Measurements from ENCODE around the gene PTPRN2. TPM values are rescaled to one million over a fixed set of nuclear protein-coding genes. Genes with fewer than 3 reads are reported as not detected.

PTPRN2 gene
- total and polyA plus RNA-seq, 3 experiments from 2014 or later: 0.33 to 1.2 (median 0.42) TPM

DNA sequence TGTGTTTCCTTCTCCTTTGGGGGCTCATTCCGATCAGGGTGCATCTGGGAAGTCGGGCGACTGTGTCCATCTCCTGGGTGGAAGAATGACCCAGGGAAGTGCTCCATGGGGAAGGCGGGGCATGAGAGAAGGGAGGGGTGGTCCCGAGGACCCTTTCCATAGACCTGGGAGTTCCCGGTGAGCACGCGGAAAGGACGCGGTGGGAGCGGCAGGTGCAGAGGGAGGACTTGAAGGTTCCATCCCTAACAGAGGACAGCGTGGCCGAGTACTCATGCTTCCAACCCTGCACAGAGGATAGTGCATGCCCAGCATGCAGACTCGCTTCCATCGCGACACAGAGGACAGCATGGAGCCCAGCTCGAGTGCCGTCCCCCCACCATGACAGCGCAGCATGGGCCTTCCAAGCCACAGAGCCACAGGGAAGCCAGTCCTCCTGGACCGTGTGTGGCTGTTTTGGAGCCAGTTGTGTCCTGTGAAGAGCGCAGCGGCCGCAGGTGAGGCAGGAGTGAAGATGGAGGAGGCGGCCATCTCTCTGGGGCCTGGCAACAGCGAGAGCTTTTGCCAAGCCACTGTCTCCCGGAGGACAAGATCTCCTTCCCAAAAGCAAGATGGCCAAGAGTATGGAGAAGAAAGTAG is 969.4 kb downstream of the PTPRN2 start:
- Mint-ChIP-seq H3K27ac (no peak overlapping the region), H3K4me3 (no peak overlapping the region), H3K9me3 (peaks cover 0 to 3% (median 0%) of the 10 kb centered on the region in 5 donors), H3K27me3 (peaks cover 5 to 15% of the 10 kb centered on the region in 2 donors), H3K4me1 (peaks cover 6 to 11% (median 6%) of the 10 kb centered on the region in 3 donors), H3K36me3 (no peaks in the 10 kb centered on the region)
- Histone ChIP-seq H3K4me3 (ENCODE audit: low read length) (no peak overlapping the region), H3K4me1 (ENCODE audit: insufficient read depth, low read length) (peaks cover 17% of the 10 kb centered on the region), H3K36me3 (ENCODE audit: insufficient read depth, low read length) (no peaks in the 10 kb centered on the region), H3K27ac (ENCODE audit: low read depth, low read length) (no peak overlapping the region), H3K9me3 (ENCODE audit: low read length) (no peaks in the 10 kb centered on the region), H3K27me3 (ENCODE audit: insufficient read depth, low read length, poor library complexity, severe bottlenecking) (no peaks in the 10 kb centered on the region)
- DNase-seq: no peak
- CTCF ChIA-PET: no interaction called here
- POLR2A ChIA-PET: no interaction called here

- H3K4me3 Mint-ChIP-seq: no peak overlapping the region
- DNase-seq: no peak
- Histone ChIP-seq H3K36me3 (ENCODE audit: insufficient read depth, low read length) (no peaks in the 10 kb centered on the region), H3K4me1 (ENCODE audit: insufficient read depth, low read length) (peaks cover 12% of the 10 kb centered on the region), H3K27me3 (ENCODE audit: insufficient read depth, low read length, poor library complexity, severe bottlenecking) (no peaks in the 10 kb centered on the region), H3K9me3 (ENCODE audit: low read length) (no peaks in the 10 kb centered on the region), H3K27ac (ENCODE audit: low read depth, low read length) (no peak overlapping the region), H3K4me3 (ENCODE audit: low read length) (no peak overlapping the region)
- peaks cover 0 to 3% (median 0%) of the 10 kb centered on the region in 5 donors for H3K9me3 Mint-ChIP-seq
- H3K27ac Mint-ChIP-seq: no peak overlapping the region
- no peaks in the 10 kb centered on the region for H3K36me3 Mint-ChIP-seq
- H3K4me1 Mint-ChIP-seq: peaks cover 8 to 14% (median 9%) of the 10 kb centered on the region in 3 donors
- H3K27me3 Mint-ChIP-seq: peaks cover 5 to 13% of the 10 kb centered on the region in 2 donors
- ChIA-PET POLR2A (no interaction called here), CTCF (no interaction called here)
Observed at GRCh38 chr7:157617401-157617800, 970.2 kb downstream of the PTPRN2 start.

DNA sequence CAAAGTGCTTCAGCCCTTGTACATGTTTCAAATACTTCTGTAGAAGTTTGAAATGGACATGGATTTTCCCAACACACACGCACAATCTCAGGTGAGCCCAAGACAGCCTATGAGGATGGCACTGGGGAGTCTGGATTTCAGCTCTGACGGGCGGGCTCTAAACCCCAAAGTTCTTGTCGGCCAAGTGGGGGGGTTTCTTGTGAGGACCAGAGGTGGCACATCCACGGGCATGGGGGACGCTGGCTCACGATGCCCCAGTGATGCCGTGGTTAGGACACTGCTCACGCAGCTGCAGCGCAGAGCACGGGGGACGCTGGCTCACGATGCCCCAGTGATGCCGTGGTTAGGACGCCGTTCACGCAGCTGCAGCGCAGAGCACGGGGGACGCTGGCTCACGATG is 970.7 kb downstream of the PTPRN2 start:
- POLR2A ChIA-PET: no interaction called here
- H3K27ac Mint-ChIP-seq: no peak overlapping the region
- no peak overlapping the region for H3K4me3 Mint-ChIP-seq
- Histone ChIP-seq H3K4me3 (ENCODE audit: low read length) (no peak overlapping the region), H3K27me3 (ENCODE audit: insufficient read depth, low read length, poor library complexity, severe bottlenecking) (no peaks in the 10 kb centered on the region), H3K4me1 (ENCODE audit: insufficient read depth, low read length) (peaks cover 11% of the 10 kb centered on the region), H3K27ac (ENCODE audit: low read depth, low read length) (no peak overlapping the region), H3K9me3 (ENCODE audit: low read length) (no peaks in the 10 kb centered on the region), H3K36me3 (ENCODE audit: insufficient read depth, low read length) (no peaks in the 10 kb centered on the region)
- no peaks in the 10 kb centered on the region for H3K36me3 Mint-ChIP-seq
- H3K9me3 Mint-ChIP-seq: peaks cover 0 to 3% (median 0%) of the 10 kb centered on the region in 5 donors
- CTCF ChIA-PET: no interaction called here
- peaks cover 8 to 14% (median 9%) of the 10 kb centered on the region in 3 donors for H3K4me1 Mint-ChIP-seq
- DNase-seq: no peak
- peaks cover under 1 to 8% of the 10 kb centered on the region in 2 donors for H3K27me3 Mint-ChIP-seq

DNA sequence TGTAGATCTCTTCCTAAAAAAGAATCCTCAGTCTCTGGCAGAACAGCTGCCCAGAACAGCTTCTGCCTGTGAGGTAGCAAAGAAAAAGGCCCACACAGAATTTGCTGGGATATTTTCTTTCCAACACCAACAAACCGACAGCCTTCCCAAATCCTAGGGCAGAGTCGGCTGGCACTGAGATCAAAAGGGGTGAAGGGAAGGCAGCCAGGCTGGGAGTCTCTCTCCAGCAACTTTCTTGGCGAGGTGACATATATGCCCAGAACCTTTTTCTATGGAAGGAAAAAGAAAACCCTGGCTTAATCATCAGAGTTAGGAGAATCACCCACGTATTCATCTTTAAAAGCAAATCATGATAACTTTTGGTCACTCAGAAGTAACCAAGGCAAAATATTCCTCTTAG is 971.2 kb downstream of the PTPRN2 start:
- Histone ChIP-seq H3K4me1 (ENCODE audit: insufficient read depth, low read length) (peaks cover 8% of the 10 kb centered on the region), H3K36me3 (ENCODE audit: insufficient read depth, low read length) (no peaks in the 10 kb centered on the region), H3K27me3 (ENCODE audit: insufficient read depth, low read length, poor library complexity, severe bottlenecking) (no peaks in the 10 kb centered on the region), H3K27ac (ENCODE audit: low read depth, low read length) (no peak overlapping the region), H3K9me3 (ENCODE audit: low read length) (no peaks in the 10 kb centered on the region), H3K4me3 (ENCODE audit: low read length) (no peak overlapping the region)
- peaks cover 0 to 3% (median 0%) of the 10 kb centered on the region in 5 donors for H3K9me3 Mint-ChIP-seq
- H3K27ac Mint-ChIP-seq: peak overlapping the region in 2 of 8 donors; percentile 27 to 42
- H3K4me1 Mint-ChIP-seq: peaks cover 8 to 14% (median 8%) of the 10 kb centered on the region in 3 donors
- no peak overlapping the region for H3K4me3 Mint-ChIP-seq
- ChIA-PET CTCF (no interaction called here), POLR2A (no interaction called here)
- H3K36me3 Mint-ChIP-seq: no peaks in the 10 kb centered on the region
- peaks cover 0 to 3% of the 10 kb centered on the region in 2 donors for H3K27me3 Mint-ChIP-seq
- no peak for DNase-seq

DNA sequence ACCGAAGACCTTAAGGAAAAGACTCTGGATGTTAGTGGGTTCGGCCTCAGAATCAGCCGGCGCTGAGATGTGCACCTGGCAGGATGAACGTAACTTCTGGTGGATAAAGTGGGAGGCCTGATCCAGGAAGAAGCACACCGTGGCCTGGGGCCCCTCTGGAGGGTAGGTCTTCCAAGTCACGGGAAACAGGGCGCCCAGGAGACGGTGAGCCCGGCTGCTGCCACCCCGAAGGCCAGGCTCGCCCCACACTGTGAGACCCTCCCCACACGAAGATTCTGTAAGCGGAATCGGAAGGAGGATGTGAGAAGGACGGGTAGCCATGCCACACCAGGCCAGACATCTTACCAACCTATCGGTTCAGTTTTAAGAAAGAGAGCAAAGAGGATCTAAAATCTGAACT is 971.8 kb downstream of the PTPRN2 start:
- Mint-ChIP-seq H3K36me3 (no peaks in the 10 kb centered on the region), H3K27me3 (peaks cover 0 to 3% of the 10 kb centered on the region in 2 donors), H3K4me1 (peaks cover 11 to 17% (median 13%) of the 10 kb centered on the region in 3 donors), H3K4me3 (peak overlapping the region in 1 of 7 donors; percentile 13), H3K9me3 (peaks cover 0 to 3% (median 0%) of the 10 kb centered on the region in 5 donors), H3K27ac (peak overlapping the region in 1 of 8 donors; percentile 47)
- DNase-seq: no peak
- Histone ChIP-seq H3K27me3 (ENCODE audit: insufficient read depth, low read length, poor library complexity, severe bottlenecking) (no peaks in the 10 kb centered on the region), H3K36me3 (ENCODE audit: insufficient read depth, low read length) (no peaks in the 10 kb centered on the region), H3K9me3 (ENCODE audit: low read length) (no peaks in the 10 kb centered on the region), H3K4me3 (ENCODE audit: low read length) (no peak overlapping the region), H3K4me1 (ENCODE audit: insufficient read depth, low read length) (peaks cover 6% of the 10 kb centered on the region), H3K27ac (ENCODE audit: low read depth, low read length) (no peak overlapping the region)
- CTCF ChIA-PET: no interaction called here
- POLR2A ChIA-PET: no interaction called here

DNA sequence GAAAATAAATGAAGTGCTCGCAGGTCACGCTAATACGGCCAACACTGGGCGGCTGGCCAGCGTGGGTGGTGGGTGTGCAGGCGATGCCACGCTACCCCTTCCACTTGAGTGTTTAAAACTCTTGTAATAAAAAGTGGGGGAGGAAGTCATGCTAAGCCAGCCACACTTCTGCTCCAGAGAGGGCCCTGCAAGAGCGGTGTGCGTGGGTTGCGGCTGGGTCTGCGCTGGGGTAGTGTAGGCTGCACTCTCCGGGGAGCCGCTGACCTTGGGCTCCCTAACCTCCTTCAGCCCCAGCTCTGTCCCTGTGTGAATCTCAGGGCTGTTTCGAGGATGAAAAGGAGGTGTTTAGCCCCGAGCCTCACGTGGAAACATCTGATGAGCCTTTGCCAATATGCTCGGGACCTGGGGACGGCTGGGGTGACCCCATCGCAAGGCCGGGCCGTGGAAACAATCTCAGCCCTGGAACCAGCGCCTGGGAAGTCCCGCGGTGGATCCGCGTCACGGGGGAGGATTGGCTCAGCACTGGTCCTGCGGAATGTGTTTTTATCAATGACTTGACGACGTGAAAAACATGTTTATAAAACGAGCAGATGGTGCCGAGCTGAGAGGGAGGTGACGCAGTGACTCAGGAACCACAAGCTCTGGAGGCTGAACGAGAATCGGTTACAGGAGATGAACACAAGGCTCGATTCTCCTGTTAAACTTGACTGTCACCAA is 972.4 kb downstream of the PTPRN2 start:
- H3K9me3 ChIP-seq (ENCODE audit: low read length): no peaks in the 10 kb centered on the region
- H3K4me3 ChIP-seq (ENCODE audit: low read length): no peak overlapping the region
- peaks cover 6% of the 10 kb centered on the region for H3K4me1 ChIP-seq (ENCODE audit: insufficient read depth, low read length)
- no peaks in the 10 kb centered on the region for H3K27me3 Mint-ChIP-seq
- peak overlapping the region in 1 of 8 donors; percentile 47 for H3K27ac Mint-ChIP-seq
- no peak overlapping the region for H3K27ac ChIP-seq (ENCODE audit: low read depth, low read length)
- H3K9me3 Mint-ChIP-seq: peaks cover 0 to 3% (median 0%) of the 10 kb centered on the region in 5 donors
- H3K4me1 Mint-ChIP-seq: peaks cover 11 to 17% (median 13%) of the 10 kb centered on the region in 3 donors
- CTCF ChIA-PET: no interaction called here
- POLR2A ChIA-PET: no interaction called here
- H3K36me3 Mint-ChIP-seq: no peaks in the 10 kb centered on the region
- DNase-seq: no peak
- H3K36me3 ChIP-seq (ENCODE audit: insufficient read depth, low read length): no peaks in the 10 kb centered on the region
- H3K4me3 Mint-ChIP-seq: peak overlapping the region in 1 of 7 donors; percentile 24
- no peaks in the 10 kb centered on the region for H3K27me3 ChIP-seq (ENCODE audit: insufficient read depth, low read length, poor library complexity, severe bottlenecking)

DNA sequence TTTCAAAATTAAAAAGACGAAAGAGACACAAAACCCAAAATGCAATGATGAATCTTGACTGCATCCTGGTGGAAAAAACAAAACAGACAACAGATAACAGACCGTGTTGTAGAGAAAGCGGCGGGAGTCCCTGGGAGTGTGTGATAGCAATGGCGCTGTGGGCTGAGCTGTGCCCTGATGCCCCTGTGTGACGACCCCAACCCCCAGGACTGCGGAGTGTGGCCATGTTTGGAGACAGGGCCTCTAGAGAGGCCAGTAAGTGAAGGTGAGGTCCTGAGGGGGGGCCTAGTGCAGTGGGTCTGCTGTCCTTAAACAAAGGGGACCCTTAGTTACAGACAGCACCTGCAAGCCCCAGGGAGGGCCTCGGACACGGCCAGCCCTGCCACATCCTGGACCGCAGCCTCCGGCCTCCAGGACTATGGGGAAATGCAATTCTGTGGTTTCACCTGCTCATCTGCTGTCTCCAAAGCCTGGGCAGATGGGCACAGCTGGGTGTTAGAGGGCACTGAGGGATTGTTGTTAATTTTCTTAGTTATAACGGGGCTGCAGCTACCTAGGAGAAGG is 973.1 kb downstream of the PTPRN2 start:
- H3K27ac ChIP-seq (ENCODE audit: low read depth, low read length): no peak overlapping the region
- ChIA-PET CTCF (no interaction called here), POLR2A (no interaction called here)
- peak overlapping the region in 2 of 8 donors; percentile 8 to 86 for H3K27ac Mint-ChIP-seq
- H3K9me3 Mint-ChIP-seq: peaks cover 0 to under 1% (median 0%) of the 10 kb centered on the region in 5 donors
- no peak for DNase-seq
- peaks cover 6% of the 10 kb centered on the region for H3K4me1 ChIP-seq (ENCODE audit: insufficient read depth, low read length)
- no peaks in the 10 kb centered on the region for H3K36me3 ChIP-seq (ENCODE audit: insufficient read depth, low read length)
- peak overlapping the region; percentile 17 to 61 (median 41) for H3K4me3 Mint-ChIP-seq
- H3K27me3 ChIP-seq (ENCODE audit: insufficient read depth, low read length, poor library complexity, severe bottlenecking): no peaks in the 10 kb centered on the region
- H3K4me3 ChIP-seq (ENCODE audit: low read length): no peak overlapping the region
- no peaks in the 10 kb centered on the region for H3K36me3 Mint-ChIP-seq
- H3K4me1 Mint-ChIP-seq: peaks cover 11 to 17% (median 13%) of the 10 kb centered on the region in 3 donors
- no peaks in the 10 kb centered on the region for H3K27me3 Mint-ChIP-seq
- H3K9me3 ChIP-seq (ENCODE audit: low read length): no peaks in the 10 kb centered on the region

All from CD8-positive, alpha-beta memory T cell (primary cell).